ENCODE measurements around the gene RAB18.
"Not testable (repeated sequence)": the region's sequence is repeated elsewhere in the genome, so short reads cannot be mapped to it uniquely, and the experiment has no call there.

Gene RAB18

DNA sequence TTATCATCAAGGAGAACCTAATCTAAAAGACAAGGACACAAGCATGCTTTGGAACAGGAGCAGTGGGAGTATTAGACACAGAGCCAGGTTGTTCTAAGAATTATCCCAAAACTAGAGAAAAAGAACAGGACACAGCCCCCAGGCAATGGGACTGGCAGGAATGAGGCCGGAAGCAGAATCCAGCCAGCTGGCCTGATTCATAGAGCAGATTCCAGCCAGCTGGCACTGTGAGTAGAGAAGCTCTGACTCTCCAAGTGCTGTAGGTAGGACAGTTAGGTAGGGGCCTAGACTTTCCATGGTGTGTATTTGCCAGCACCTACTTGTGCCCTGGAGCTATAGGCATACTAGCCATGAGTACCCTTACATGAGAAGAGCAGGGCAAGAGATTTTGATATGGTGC, 13.3 kb upstream of the RAB18 start:
- H3K27ac ChIP-seq, result no peak overlapping the region
- TF ChIP-seq ZFX (IDR thresholded peaks at IDR 0.05; ENCODE audit: borderline replicate concordance), result no peak
- TF ChIP-seq, protein P1, sequence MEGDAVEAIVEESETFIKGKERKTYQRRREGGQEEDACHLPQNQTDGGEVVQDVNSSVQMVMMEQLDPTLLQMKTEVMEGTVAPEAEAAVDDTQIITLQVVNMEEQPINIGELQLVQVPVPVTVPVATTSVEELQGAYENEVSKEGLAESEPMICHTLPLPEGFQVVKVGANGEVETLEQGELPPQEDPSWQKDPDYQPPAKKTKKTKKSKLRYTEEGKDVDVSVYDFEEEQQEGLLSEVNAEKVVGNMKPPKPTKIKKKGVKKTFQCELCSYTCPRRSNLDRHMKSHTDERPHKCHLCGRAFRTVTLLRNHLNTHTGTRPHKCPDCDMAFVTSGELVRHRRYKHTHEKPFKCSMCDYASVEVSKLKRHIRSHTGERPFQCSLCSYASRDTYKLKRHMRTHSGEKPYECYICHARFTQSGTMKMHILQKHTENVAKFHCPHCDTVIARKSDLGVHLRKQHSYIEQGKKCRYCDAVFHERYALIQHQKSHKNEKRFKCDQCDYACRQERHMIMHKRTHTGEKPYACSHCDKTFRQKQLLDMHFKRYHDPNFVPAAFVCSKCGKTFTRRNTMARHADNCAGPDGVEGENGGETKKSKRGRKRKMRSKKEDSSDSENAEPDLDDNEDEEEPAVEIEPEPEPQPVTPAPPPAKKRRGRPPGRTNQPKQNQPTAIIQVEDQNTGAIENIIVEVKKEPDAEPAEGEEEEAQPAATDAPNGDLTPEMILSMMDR (IDR thresholded peaks at IDR 0.05), result no peak

DNA sequence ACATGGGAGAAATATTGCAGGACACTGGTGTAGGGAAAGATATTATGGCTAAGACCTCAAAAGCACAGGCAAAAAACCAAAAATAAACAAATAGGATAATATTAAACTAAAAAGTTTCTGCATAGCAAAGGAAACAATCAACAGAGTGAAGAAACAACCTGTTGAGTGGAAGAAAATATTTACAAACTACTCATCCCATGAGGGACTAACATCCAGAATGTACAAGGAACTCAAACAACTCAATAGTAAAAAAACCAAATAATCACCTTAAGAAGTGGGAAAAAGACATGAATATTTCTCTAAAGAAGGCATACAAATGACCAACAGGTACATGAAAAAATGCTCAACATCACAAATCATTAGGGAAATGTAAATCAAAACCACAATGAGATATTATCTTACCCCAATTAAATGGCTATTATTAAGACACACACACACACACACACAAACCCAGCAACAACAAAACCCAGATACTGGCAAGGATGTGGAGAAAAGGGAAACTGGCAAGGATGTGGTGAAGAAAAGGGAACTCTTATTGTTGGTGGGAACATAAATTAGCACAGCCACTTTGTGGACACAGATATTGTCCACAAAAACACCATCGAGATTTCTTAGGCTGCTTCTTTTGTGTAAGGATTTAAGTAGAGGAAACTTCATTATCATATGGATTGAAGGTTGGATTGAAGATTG, 9.8 kb upstream of the RAB18 start:
- H3K27ac ChIP-seq, result no peak overlapping the region
- TF ChIP-seq ZFX (IDR thresholded peaks at IDR 0.05; ENCODE audit: borderline replicate concordance), result no peak
- TF ChIP-seq, protein P1 (IDR thresholded peaks at IDR 0.05), result no peak

DNA sequence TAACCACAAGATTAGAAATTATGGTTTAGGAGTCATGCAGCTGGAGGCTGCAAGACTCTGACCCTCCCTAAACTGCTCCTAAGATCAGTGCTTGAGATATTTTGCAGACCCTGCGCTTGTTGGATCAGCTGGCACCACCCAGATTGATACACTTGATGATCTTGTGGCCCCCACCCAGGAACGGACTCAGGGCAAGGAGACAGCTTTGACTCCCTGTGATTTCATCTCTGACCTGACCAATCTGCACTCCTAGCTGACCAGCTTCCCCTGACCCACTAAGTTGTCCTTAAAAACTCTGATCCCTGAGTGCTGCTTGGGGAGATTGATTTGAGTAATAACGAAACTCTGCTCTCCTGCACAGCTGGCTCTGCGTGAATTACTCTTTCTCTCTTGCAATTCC, 8.0 kb upstream of the RAB18 start:
- H3K27ac ChIP-seq, result no peak overlapping the region
- TF ChIP-seq, protein P1 (IDR thresholded peaks at IDR 0.05), result no peak
- TF ChIP-seq ZFX (IDR thresholded peaks at IDR 0.05; ENCODE audit: borderline replicate concordance), result no peak

DNA sequence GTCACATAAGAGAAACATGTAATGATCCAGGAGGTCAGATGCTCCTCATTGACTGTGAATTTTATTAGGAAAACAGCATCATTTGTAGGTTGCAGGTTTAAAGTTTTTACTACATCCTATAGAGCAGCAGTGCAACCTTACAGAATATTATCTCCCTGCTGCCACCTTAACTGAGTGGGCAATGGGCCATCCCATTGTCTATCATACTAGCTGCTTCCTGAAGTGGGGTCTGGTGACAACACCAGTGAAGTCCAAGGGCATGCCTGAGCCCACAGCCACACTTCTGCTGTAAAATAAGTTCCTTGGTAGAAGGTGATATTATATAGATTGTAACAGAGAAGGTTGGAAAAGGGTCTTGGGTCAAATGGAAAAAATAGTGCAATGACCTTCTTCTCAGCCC, 4.0 kb upstream of the RAB18 start:
- TF ChIP-seq, protein P1 (IDR thresholded peaks at IDR 0.05), result no peak
- H3K27ac ChIP-seq, result no peak overlapping the region

DNA sequence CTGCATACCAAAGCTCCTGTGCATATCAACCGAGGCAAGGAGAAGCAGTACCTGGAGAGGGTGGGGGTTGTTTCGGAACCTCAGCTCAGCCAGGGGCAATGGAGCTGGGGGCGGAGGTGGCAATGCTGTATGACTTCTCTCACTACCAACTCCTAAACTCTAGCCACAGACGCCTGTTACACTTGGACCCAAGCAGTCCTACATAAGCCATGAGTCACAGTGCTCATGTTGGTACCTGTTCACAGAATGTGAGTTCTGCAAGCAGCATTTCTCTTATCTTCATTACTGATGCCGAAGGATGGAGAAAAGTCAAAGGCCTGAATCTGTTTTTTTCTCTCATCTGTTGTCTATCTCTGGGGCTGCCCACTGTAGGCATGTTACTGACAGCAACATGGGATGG, 3.2 kb upstream of the RAB18 start:
- no peak overlapping the region for H3K27ac ChIP-seq
- TF ChIP-seq, protein P1 (IDR thresholded peaks at IDR 0.05), result no peak
- TF ChIP-seq ZFX (IDR thresholded peaks at IDR 0.05; ENCODE audit: borderline replicate concordance), result no peak

DNA sequence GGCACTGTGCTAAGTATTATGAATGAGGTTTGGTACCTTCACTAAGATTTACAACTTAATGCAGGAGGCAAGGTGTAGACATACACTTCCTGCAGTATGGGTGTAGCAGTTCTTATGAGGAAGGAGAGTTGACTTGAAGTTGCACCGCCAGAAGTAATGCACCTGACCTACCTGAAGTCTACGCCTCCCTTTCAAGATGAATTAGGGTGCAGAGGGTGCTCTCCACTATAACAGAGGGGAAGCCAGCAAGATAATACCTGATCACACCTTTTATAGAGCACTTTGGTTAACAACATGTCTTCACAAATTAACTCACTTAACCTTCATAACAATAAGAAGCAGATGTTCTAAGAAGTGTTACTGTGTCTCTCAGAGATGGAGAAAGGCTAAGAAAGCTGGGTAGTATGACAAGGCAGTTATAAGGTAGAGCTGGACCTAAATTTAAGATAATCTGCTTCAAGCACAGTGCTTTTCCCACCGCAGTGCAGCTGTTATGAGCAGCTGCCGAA, 552 bp upstream of the RAB18 start:
- H3K27ac ChIP-seq, result peak overlapping the region; percentile 76
- no peak for TF ChIP-seq ZFX (IDR thresholded peaks at IDR 0.05; ENCODE audit: borderline replicate concordance)

DNA sequence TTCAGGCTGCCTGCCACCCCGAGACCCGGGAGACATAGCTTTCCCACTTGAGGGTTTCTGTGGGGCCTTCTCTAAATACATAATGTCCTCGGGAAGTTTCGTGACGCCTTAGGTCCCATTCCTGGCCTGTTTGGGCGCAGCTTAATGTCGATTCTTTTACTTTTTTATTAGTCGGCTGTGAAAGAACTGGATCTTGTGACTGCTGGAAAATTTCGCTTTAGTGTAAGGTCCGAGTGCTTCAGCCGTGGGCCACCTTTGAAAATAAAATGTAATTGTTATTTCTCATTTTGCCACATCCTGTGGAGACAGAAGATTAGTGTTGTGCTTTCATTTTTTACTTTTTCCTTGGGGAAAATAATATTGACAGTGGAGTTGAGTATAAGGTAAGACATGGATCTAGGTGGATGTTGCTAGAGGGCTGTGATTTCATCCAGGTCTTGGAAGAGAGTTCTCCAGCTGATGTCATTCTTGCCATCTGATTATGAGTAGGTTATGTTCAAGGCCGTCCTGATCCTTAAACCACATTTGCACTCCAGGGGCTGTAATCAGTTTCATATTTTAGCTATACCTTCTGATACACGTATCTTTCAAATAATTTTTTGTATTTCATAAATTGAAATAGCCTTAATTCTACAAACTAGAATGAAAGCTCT, 830 bp downstream of the RAB18 start:
- no peak for TF ChIP-seq ZFX (IDR thresholded peaks at IDR 0.05; ENCODE audit: borderline replicate concordance)
- TF ChIP-seq, protein P1 (IDR thresholded peaks at IDR 0.05), result no peak
- H3K27ac ChIP-seq, result peak overlapping the region; percentile 76

DNA sequence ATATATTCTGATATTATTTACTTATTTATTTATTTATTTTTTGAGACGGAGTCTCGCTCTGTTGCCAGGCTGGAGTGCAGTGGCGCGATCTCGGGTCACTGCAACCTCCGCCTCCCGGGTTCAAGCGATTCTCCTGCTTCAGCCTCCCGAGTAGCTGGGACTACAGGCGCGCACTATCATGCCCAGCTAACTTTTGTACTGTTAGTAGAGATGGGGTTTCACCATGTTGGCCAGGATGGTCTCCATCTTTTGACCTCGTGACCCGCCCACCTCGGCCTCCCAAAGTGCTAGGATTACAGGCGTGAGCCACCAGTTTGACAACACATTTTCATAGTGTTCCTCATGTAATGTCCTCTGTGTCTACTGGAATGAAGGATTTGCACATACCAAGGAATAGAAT, 1.4 kb downstream of the RAB18 start:
- not testable (repeated sequence) for H3K27ac ChIP-seq

Measured in 22Rv1 (cell line).